HG02642 (cell line): ENCODE results near the gene ENDOV.

Experiments
- ATAC-seq: cut with Tn5 transposase; IDR thresholded peaks from one replicate; pipeline ENCODE4 v1.9.1; 2021; ENCODE audit warnings: mild to moderate bottlenecking; ENCODE audit not compliant: unreplicated experiment, poor library complexity

ENDOV gene

GRCh38 chr17:80414803-80415625 lies at the start of gene ENDOV:
TSS of gene ENDOV (plus strand) at chr17:80415167. CDS start at chr17:80415195, 28 bp downstream.
- ATAC-seq: peak; percentile 92

DNA sequence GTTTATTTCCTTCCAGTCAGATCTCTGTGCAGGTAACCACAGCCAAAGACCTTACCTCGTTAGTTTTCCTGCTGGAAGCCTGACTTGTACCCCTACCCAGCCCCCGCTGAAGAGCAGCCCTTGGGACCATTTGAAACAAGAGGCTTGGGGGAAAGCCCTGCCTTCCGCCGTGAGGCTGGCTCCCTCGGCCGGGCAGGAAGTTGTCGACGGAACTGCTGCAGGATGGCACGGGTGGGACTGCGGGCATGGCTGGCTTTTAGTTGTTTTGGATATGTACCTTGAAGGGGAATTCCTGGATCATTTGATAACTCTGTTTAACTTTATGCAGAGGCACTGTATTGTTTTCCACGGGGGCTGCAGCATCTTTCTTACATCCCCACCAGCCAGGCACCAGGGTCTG lies 49.0 kb upstream of the ENDOV start:
- no peak for ATAC-seq

- ATAC-seq: no peak
Measured at GRCh38 chr17:80367503-80367902, 47.5 kb upstream of the ENDOV start.

DNA sequence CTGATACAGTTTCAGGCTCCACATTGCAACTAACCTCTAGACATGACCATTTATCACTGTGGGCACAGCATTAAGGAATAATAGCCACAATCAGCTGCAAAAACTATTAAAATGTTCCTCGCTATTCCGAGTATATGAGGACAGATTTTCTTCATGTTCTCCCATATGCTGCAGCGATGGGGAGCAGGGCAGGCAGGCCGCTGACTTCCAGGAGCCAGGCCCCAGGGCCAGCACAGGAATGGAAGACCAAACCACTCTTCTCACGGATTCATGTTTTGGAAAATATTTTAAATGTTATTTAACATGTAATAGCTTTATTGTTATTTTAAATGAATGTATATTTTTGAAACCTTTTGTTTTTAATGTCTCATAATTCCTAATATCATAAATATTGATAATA lies 43.8 kb upstream of the ENDOV start:
- ATAC-seq: no peak

DNA sequence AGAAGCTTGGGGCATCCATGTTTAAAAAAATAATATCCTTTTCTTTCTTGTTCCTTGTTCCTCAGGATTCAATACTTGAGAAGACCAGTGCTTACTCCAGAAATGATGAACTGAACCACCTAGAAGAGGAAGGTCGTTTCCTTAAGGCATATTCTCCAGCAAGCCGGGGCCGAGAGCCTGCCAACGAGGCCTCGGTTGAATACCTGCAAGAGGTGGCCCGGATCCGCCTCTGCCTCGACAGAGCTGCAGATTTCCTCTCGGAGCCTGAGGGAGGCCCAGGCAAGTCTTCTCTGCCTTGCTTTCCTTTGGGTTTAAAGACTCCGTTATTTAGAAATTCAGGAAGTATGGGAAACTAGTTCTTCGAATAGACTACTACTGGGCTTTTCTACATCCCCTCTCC lies 42.5 kb upstream of the ENDOV start:
- no peak for ATAC-seq

GRCh38 chr17:80372922-80373570 lies 41.9 kb upstream of the ENDOV start:
- no peak for ATAC-seq

GRCh38 chr17:80374039-80374731 lies 40.8 kb upstream of the ENDOV start:
- no peak for ATAC-seq

GRCh38 chr17:80374732-80375585 lies 40.0 kb upstream of the ENDOV start:
- ATAC-seq: no peak

- no peak for ATAC-seq
Measured at GRCh38 chr17:80376531-80376930, 38.4 kb upstream of the ENDOV start.

- no peak for ATAC-seq
Measured at GRCh38 chr17:80377798-80378197, 37.2 kb upstream of the ENDOV start.

DNA sequence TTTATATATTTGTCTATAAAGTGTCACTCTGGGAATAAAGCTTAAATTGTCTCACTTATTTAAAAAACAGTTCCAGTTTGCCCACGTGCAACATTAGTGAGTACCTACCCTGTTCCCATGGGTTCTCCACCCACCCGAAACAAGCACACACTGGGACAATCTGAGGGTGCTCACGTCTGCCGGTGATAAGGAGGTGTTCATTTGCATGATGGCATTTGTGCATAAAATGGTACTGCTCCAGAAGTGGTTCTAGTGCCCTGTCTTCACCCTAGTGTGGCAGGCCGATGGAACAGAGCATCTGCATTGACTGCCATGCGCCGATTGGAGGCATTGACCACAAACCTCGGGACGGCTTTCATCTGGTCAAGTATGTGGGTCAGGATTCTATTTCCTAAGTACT lies 35.6 kb upstream of the ENDOV start:
- no peak for ATAC-seq

DNA sequence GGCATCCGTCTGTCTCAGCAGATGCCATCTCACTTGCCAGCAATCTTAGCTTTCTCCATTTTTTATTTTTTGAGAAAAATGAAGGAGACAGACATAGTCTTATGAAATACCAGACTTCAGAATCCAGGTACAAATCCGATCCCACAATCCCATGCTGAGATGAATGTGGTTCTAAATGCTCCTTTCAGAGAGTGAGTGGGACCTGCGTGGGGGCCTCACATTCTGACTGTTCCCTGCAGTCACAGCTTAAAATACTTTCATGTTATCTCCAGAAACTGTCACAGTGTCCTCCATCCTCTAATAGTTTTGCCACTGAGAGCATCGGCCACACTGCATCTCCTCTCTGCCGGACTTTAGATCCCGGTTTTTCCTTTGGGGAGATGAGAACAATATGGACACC lies 34.9 kb upstream of the ENDOV start:
- ATAC-seq: no peak

GRCh38 chr17:80380555-80381002 lies 34.4 kb upstream of the ENDOV start:
- ATAC-seq: no peak

DNA sequence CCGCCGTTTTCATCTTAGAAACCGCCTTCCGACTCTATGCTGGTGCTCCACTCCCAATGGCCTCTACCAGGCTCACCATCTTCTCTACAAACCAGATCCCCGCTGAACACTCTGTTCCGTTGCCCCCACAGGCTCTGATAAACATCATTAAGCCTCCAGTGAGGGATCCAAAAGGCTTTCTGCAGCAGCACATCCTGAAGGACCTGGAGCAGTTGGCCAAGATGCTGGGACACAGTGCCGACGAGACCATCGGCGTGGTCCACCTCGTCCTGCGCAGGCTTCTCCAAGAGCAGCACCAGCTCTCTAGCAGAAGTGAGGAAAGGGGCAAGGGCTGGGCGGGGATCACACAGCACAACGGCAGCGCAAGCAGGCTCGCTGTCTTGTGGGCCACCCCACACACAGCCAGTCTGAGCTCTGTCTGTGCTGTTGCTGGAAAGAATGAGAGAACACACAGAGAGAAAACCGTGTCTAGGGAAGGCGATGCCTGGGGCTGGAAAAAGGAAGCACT lies 33.5 kb upstream of the ENDOV start:
- ATAC-seq: no peak

DNA sequence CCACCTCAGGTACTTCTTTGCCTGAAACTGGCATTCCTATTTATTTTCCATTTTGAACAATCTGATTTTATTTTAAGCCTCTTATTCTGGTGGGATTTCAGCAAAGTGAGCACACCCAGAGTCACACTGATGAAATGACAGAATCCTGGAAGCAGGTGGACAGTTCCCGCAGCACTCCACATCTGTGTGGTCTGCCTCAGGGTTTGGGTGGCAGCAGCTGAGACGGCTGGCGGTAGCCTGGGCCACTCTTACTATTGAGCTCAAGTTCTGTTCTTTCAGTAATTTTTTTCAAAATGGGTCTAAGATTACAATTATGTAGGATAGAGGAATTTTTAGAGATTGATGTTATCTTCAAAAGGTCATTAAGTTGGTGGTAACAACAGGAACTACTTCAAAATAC lies 32.5 kb upstream of the ENDOV start:
- ATAC-seq: no peak

DNA sequence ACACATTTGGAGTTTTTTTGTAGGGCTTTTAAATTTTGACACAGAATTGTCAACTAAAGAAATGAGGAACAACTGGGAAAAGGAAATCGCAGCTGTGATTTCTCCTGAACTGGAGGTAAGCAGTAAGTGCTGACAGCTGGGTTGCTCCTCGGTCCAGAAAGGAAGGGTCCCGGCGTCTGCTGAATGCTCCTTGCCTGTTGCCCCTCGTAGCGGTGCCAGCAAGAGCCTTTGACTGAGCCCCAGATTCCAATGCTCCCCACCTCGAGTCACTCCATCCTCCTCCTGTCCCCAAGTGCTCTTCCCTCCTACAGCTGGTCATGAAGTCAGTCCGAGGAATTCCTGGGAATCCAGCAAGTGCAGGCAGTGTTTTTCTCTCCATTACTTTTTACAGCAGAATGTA lies 32.0 kb upstream of the ENDOV start:
- no peak for ATAC-seq

DNA sequence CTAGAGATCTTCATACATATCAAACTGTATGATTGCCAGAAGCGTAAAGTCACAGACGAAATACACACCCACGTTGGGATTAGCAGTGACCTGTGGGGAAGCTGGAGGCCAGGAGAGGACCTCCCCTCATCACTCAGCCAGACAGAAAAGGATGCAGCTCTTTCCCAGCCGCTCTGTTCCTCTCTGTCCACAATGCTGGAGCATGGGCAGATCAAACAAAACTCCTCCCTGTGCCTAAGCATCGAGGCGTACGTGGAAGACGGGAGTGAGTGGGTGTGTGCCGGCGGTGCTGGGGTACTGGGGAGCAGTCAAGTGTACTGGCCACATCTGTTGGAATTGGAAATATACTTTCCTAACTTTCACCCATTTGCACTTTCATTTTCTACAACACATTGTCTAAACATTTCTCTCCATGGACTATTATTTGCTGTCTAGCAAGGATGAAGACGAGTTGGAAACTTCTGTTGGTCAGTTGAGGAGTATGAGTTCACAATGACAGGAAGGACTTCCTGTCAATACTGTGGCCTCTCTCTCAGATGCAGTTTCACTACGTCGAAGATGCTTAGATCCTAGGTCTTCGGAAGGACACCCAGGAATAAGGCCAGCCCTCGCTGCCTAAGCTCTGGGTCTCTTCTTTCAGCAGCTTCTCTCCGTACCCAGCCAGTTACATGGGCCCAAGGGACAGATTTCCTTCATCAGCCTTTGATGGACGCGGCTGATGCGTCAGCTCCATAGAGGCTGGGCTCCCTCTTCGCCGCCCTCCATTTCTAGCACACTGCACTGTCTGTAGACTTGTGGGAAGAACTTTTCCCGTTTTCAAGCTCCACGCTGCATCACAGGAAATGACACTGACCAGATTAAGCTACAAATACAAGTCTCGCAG lies 30.6 kb upstream of the ENDOV start:
- no peak for ATAC-seq

- no peak for ATAC-seq
Measured at GRCh38 chr17:80385046-80385445, 29.9 kb upstream of the ENDOV start.

DNA sequence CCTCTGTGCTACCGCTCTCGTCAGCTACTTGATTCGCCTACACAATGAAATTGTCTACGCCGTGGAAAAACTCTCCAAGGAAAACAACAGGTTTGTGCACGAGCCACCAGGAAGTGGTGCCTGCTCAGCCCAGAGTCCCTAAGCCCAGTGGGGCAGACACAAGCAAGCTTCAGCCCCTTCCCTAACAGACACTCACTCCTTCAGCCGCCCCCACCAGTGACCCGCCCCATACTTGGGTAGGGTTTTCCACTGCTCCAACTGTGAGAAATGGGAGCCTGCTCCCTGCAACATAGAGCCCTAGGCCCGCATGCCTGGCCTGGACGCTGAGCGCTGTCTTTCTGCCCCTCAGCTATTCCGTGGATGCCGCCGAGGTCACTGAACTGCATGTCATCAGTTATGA lies 28.6 kb upstream of the ENDOV start:
- no peak for ATAC-seq
